H9 (cell line): Measurements from ENCODE around the gene CCDC12. TPM values are rescaled to one million over a fixed set of nuclear protein-coding genes. Genes with fewer than 3 reads are reported as not detected.

Source experiments
- DNase-seq: peaks from one replicate; pipeline ENCODE4 v3.0.0-alpha.2; 2017
- H2AFZ ChIP-seq: one replicate; pipeline ENCODE4 v1.6.1; 2013; ENCODE audit warnings: mild to moderate bottlenecking, low read length, control low read depth, moderate library complexity
- H2AK5ac ChIP-seq: 2 replicates; pipeline ENCODE4 v1.6.1; 2013; ENCODE audit warnings: low read length, control low read depth, mixed read lengths; ENCODE audit not compliant: insufficient read length
- H2BK120ac ChIP-seq: one replicate; pipeline ENCODE4 v1.6.1; 2013; ENCODE audit warnings: low read depth, mild to moderate bottlenecking, low read length, control low read depth, inconsistent platforms; ENCODE audit not compliant: poor library complexity, severe bottlenecking
- H2BK12ac ChIP-seq: 2 replicates; pipeline ENCODE4 v1.6.1; 2013; ENCODE audit warnings: low read length, control low read depth, mixed read lengths, low read depth; ENCODE audit not compliant: insufficient read length
- H2BK15ac ChIP-seq: 2 replicates; pipeline ENCODE4 v1.6.1; 2013; ENCODE audit warnings: low read depth, low read length, control low read depth
- H2BK20ac ChIP-seq: one replicate; pipeline ENCODE4 v1.6.1; 2013; ENCODE audit warnings: low read depth, mild to moderate bottlenecking, low read length, control low read depth, inconsistent platforms; ENCODE audit not compliant: poor library complexity, severe bottlenecking
- H2BK5ac ChIP-seq: 2 replicates; pipeline ENCODE4 v1.6.1; 2013; ENCODE audit warnings: low read length, control low read depth, mixed read lengths; ENCODE audit not compliant: insufficient read length
- H3K14ac ChIP-seq: 2 replicates; pipeline ENCODE4 v1.6.1; 2013; ENCODE audit warnings: low read length, control low read depth; ENCODE audit not compliant: insufficient read depth
- H3K18ac ChIP-seq: 2 replicates; pipeline ENCODE4 v1.6.1; 2013; ENCODE audit warnings: low read depth, mild to moderate bottlenecking, mixed read lengths, low read length, control low read depth; ENCODE audit not compliant: insufficient read length
- H3K23ac ChIP-seq: 2 replicates; pipeline ENCODE4 v1.6.1; 2013; ENCODE audit warnings: low read length, control low read depth, mixed read lengths, low read depth; ENCODE audit not compliant: insufficient read length
- H3K23me2 ChIP-seq: 2 replicates; pipeline ENCODE4 v1.6.1; 2013; ENCODE audit warnings: low read depth, mild to moderate bottlenecking, mixed read lengths, low read length, control low read depth; ENCODE audit not compliant: insufficient read length, poor library complexity, severe bottlenecking
- H3K27ac ChIP-seq: 2 replicates; pipeline ENCODE4 v1.5.1; 2013; ENCODE audit warnings: low read length, control low read depth, mixed read lengths, low read depth; ENCODE audit not compliant: insufficient read length
- H3K27me3 ChIP-seq: 2 replicates; pipeline ENCODE4 v1.6.1; 2013; ENCODE audit warnings: low read length, control low read depth, inconsistent platforms; ENCODE audit not compliant: insufficient read depth
- H3K4ac ChIP-seq: 2 replicates; pipeline ENCODE4 v1.6.1; 2013; ENCODE audit warnings: low read depth, mild to moderate bottlenecking, control low read depth, inconsistent platforms, low read length, moderate library complexity
- H3K4me1 ChIP-seq: 2 replicates; pipeline ENCODE4 v1.6.1; 2013; ENCODE audit warnings: low read length, control low read depth, inconsistent platforms; ENCODE audit not compliant: insufficient read depth
- H3K4me2 ChIP-seq: 2 replicates; pipeline ENCODE4 v1.6.1; 2013; ENCODE audit warnings: low read length, control low read depth, mixed read lengths; ENCODE audit not compliant: insufficient read length, insufficient read depth
- H3K56ac ChIP-seq: 2 replicates; pipeline ENCODE4 v1.6.1; 2013; ENCODE audit warnings: low read depth, mild to moderate bottlenecking, mixed read lengths, low read length, control low read depth; ENCODE audit not compliant: insufficient read length
- H3K79me1 ChIP-seq: 2 replicates; pipeline ENCODE4 v1.6.1; 2013; ENCODE audit warnings: low read depth, mild to moderate bottlenecking, moderate library complexity, low read length, control low read depth, inconsistent platforms; ENCODE audit not compliant: insufficient read depth, poor library complexity, severe bottlenecking
- H3K79me2 ChIP-seq: 2 replicates; pipeline ENCODE4 v1.6.1; 2013; ENCODE audit warnings: low read length, control low read depth, inconsistent platforms; ENCODE audit not compliant: insufficient read depth
- H3K9ac ChIP-seq: 2 replicates; pipeline ENCODE4 v1.6.1; 2013; ENCODE audit warnings: low read length, control low read depth, mixed read lengths; ENCODE audit not compliant: insufficient read length; ENCODE audit errors: extremely low read depth
- H3K9me3 ChIP-seq: one replicate; pipeline ENCODE4 v1.6.1; 2013; ENCODE audit warnings: low read depth, low read length, inconsistent platforms; ENCODE audit not compliant: control insufficient read depth
- H3T11ph ChIP-seq: one replicate; pipeline ENCODE4 v1.6.1; 2013; ENCODE audit warnings: mild to moderate bottlenecking, low read length, control low read depth, inconsistent platforms
- H4K20me1 ChIP-seq: one replicate; pipeline ENCODE4 v1.6.1; 2013; ENCODE audit not compliant: control insufficient read depth, insufficient read length, insufficient read depth
- H4K5ac ChIP-seq: 2 replicates; pipeline ENCODE4 v1.6.1; 2013; ENCODE audit warnings: low read depth, mild to moderate bottlenecking, mixed read lengths, low read length, control low read depth; ENCODE audit not compliant: insufficient read length
- H4K8ac ChIP-seq: replicated peaks from 2 replicates; pipeline ENCODE4 v1.6.1; 2013; ENCODE audit warnings: low read length, control low read depth, mixed read lengths, low read depth; ENCODE audit not compliant: insufficient read length
- H4K91ac ChIP-seq: 2 replicates; pipeline ENCODE4 v1.6.1; 2013; ENCODE audit warnings: low read depth, mild to moderate bottlenecking, moderate library complexity, mixed read lengths, low read length, control low read depth; ENCODE audit not compliant: insufficient read length
- H3K27ac Mint-ChIP-seq, 3 experiments: 2 replicates in 2 of 3; 3 replicates in 1 of 3; pipeline ENCODE4 v1.8.0; 2020 to 2021; ENCODE audit warnings: mixed read lengths in 3 of 3, mild to moderate bottlenecking in 1 of 3, moderate library complexity in 1 of 3
- H3K27me3 Mint-ChIP-seq: 2 replicates; pipeline ENCODE4 v1.8.0; 2021; ENCODE audit warnings: low read depth, mild to moderate bottlenecking, moderate library complexity, mixed read lengths
- H3K36me3 Mint-ChIP-seq, 3 experiments: 2 replicates in 2 of 3; 3 replicates in 1 of 3; pipeline ENCODE4 v1.8.0; 2020 to 2021; ENCODE audit warnings: low read depth in 3 of 3, mixed read lengths in 3 of 3; ENCODE audit not compliant: insufficient read depth in 1 of 3
- H3K4me1 Mint-ChIP-seq, 2 experiments: 2 replicates each; pipeline ENCODE4 v1.8.0; 2020; ENCODE audit warnings: mixed read lengths in 2 of 2
- H3K4me3 Mint-ChIP-seq, 2 experiments: 2 replicates in 1 of 2; 3 replicates in 1 of 2; pipeline ENCODE4 v1.8.0; 2020 to 2021; ENCODE audit warnings: mild to moderate bottlenecking in 2 of 2, mixed read lengths in 2 of 2, moderate library complexity in 1 of 2
- H3K9me3 Mint-ChIP-seq, 2 experiments: 2 replicates in 1 of 2; 3 replicates in 1 of 2; pipeline ENCODE4 v1.8.0; 2020; ENCODE audit warnings: mild to moderate bottlenecking in 2 of 2, mixed read lengths in 2 of 2, moderate library complexity in 1 of 2
- CTCF ChIP-seq: fragments of 200-600 bp; sonication (generic); conservative IDR thresholded peaks from 3 replicates; pipeline ENCODE4 v1.8.0; 2021; ENCODE audit warnings: antibody characterized with exemption, mild to moderate bottlenecking
- WGBS: extraction: QIAGEN DNeasy Blood & Tissue Kit; methylation state at CpG from one replicate; pipeline ENCODE4 v1.1.7; 2013; ENCODE audit warnings: missing lambda C conversion rate, low lambda C conversion rate, mixed read lengths; ENCODE audit not compliant: insufficient read length; ENCODE audit errors: extremely low coverage; 5-methylcytosine and 5-hydroxymethylcytosine counted together
- total RNA-seq: library from RNA; stranded (reverse); gene quantifications from 2 replicates; pipeline ENCODE4 v1.2.1, GENCODE V29; 2021

Gene CCDC12
- total RNA-seq, 1 experiment from 2014 or later, result 54.0 TPM

GRCh38 chr3:46993292-46993691 is 16.7 kb upstream of the CCDC12 start:
- H3K27me3 Mint-ChIP-seq, result no peaks in the 10 kb centered on the region
- peaks cover 15 to 30% (median 16%) of the 10 kb centered on the region in 3 experiments for H3K36me3 Mint-ChIP-seq
- Histone ChIP-seq H2BK15ac (no peak overlapping the region), H3K4me1 (no peaks in the 10 kb centered on the region; the same call in 1 of the 2 replicates), H3T11ph (no peak overlapping the region), H4K5ac (no peak overlapping the region), H2AK5ac (no peak overlapping the region), H2BK20ac (no peak overlapping the region), H3K14ac (no peak overlapping the region), H3K18ac (no peak overlapping the region), H4K91ac (no peak overlapping the region), H3K23me2 (no peaks in the 10 kb centered on the region), H3K9me3 (no peaks in the 10 kb centered on the region), H4K8ac (no peak overlapping the region), H4K20me1 (no peaks in the 10 kb centered on the region), H3K27me3 (no peaks in the 10 kb centered on the region), H2BK120ac (no peak overlapping the region), H3K56ac (no peak overlapping the region), H3K4me2 (no peak overlapping the region), H3K27ac (no peak overlapping the region), H3K79me2 (no peaks in the 10 kb centered on the region), H3K79me1 (no peaks in the 10 kb centered on the region), H2BK12ac (no peak overlapping the region), H2AFZ (no peak overlapping the region), H3K23ac (no peak overlapping the region), H2BK5ac (no peak overlapping the region), H3K4ac (no peak overlapping the region), H3K9ac (no peak overlapping the region)
- no peak for TF ChIP-seq CTCF
- DNase-seq, result no peak
- WGBS, result no CpG with 5 or more reads among the region's 2 CpGs
- no peak overlapping the region for H3K27ac Mint-ChIP-seq
- peaks cover 14 to 19% of the 10 kb centered on the region in 2 experiments for H3K4me1 Mint-ChIP-seq
- H3K4me3 Mint-ChIP-seq, result no peak overlapping the region
- no peaks in the 10 kb centered on the region for H3K9me3 Mint-ChIP-seq
